Inflammatory macrophage treated with lipopolysaccharide for 4 hours (primary cell): ENCODE measurements around the gene LYPD4.
A peak's percentile ranks its signal among the peaks of the same experiment; 100 is the strongest.
"Not testable (repeated sequence)": the region's sequence is repeated elsewhere in the genome, so short reads cannot be mapped to it uniquely, and the experiment has no call there.

Experiments used
- DNase-seq: peaks from one replicate; pipeline ENCODE4 v3.0.0-alpha.2; 2020

The LYPD4 gene

GRCh38 chr19:41844601-41845000 lies at the start of gene LYPD4:
LYPD4 (minus strand) TSS chr19:41844683; CDS start chr19:41839285, 5,398 bp downstream.
- no peak for DNase-seq

DNA sequence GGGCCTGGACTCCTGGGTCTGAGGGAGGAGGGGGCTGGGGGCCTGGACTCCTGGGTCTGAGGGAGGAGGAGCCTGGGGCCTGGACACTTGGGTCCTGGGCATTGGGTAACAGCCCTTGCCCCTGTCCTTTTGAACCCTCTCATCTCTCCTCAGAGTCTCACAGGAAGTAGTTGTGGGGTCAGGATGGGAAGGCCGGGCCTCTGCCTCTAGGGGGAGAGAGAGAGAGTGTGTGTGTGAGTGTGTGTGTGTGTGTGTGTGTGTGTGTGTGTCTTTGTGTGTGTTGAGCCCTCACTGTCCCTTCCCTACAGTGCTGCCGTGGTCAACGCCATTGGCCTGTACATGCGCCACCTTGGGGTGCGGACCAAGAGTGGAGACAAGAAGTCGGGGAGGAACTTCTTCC lies 49.4 kb upstream of the LYPD4 start:
- DNase-seq = no peak

GRCh38 chr19:41892173-41892902 lies 47.9 kb upstream of the LYPD4 start:
- no peak for DNase-seq

DNA sequence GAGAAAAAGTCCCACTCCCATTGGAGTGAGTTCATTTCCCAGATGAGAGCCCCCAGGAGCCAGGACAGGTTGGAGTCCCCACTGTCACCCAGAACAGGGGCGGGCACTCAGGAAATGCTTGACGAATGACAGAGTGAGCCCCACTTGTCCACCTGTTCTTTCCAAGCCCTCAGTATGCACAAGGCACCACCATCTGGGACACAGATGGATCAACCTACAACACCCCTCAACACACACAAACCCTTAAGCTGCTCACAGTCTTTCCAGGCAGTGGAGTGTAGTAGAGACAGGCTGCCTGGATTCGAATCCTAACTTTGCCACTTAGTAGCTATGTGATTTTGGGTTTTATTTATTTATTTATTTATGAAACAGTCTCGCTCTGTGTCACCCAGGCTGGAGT lies 46.5 kb upstream of the LYPD4 start:
- no peak for DNase-seq

- DNase-seq = no peak
These were observed 45.4 kb upstream of the LYPD4 start for GRCh38 chr19:41889896-41890295.

- DNase-seq = no peak
These were observed 44.4 kb upstream of the LYPD4 start for GRCh38 chr19:41888926-41889325.

DNA sequence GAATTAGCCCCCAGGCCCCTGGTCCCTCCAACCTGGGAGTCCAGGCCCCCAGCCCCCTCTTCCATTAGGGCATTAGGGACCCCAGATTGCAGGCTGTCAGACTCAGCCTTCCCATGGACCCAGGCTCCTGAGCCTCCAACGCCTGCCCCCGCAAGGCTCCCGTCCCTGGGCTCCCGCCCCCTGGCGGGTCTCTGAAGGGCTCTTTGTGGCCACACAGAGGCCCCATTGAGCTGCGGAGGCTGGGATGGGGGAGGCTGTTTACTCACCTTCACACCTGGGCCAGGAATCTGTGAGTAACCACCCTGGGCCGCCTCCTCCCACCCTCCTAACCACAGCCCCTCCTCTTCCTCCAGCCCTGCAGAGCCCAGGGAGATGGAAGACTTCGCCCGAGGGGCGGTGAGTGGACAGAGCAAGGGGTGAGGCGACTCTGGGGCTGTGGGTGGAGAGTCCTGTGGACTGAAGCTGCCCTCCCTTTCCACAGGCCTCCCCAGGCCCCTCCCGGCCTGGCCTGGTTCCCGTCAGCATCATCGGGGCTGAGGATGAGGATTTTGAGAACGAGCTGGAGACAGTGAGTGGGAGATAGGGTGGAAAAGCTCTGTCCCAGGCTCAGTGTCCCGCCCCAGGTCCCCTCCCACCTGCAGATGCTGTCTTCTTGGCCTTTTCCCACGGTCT lies 43.4 kb upstream of the LYPD4 start:
- DNase-seq = no peak

GRCh38 chr19:41886761-41887710 lies 42.6 kb upstream of the LYPD4 start:
- no peak for DNase-seq

DNA sequence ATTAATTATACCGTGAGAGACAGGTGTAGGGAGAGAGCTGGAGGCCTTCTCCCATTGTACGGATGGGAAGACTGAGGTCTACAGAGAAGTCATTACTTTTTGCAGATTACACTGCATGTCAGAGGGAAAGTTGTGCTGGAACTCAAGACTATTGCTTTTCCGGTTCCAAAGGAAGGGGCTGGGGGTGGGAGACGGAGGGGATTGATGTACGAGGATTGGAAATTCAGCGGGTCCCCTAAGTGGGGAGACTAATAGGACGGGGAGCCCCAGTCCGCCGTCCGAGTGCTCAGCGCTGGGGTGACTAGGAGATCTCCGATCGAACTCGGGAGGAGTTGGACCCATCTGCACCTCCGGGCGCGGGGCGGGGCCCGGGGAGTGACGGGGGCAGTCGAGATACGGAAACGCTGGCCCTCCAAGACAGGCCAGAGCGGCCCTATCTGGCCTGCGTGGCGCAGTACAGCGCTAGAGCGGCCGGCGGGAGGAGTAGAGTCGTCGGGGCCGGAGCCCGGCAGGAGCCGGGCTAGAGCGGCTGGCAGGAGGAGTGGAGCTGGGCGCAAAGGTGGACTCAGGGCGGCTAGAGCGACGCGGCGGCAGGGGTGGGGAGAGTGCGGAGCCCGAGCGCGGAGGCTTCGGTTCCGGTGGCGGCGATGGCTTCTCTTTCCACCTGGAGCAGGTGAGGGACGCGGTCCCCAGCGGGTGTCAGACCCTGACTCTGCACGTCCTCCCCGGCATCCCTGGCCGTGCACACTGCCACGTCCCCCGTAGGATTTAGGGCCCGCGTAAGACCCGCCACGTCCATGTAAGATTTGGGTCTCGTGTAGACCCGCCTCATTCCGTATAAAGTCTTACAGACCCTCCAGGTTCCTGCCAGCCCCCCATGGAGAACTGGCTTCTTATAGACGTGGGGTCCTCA lies 39.6 kb upstream of the LYPD4 start:
- DNase-seq = peak; percentile 98

GRCh38 chr19:41883463-41883820 lies 39.0 kb upstream of the LYPD4 start:
- no peak for DNase-seq

DNA sequence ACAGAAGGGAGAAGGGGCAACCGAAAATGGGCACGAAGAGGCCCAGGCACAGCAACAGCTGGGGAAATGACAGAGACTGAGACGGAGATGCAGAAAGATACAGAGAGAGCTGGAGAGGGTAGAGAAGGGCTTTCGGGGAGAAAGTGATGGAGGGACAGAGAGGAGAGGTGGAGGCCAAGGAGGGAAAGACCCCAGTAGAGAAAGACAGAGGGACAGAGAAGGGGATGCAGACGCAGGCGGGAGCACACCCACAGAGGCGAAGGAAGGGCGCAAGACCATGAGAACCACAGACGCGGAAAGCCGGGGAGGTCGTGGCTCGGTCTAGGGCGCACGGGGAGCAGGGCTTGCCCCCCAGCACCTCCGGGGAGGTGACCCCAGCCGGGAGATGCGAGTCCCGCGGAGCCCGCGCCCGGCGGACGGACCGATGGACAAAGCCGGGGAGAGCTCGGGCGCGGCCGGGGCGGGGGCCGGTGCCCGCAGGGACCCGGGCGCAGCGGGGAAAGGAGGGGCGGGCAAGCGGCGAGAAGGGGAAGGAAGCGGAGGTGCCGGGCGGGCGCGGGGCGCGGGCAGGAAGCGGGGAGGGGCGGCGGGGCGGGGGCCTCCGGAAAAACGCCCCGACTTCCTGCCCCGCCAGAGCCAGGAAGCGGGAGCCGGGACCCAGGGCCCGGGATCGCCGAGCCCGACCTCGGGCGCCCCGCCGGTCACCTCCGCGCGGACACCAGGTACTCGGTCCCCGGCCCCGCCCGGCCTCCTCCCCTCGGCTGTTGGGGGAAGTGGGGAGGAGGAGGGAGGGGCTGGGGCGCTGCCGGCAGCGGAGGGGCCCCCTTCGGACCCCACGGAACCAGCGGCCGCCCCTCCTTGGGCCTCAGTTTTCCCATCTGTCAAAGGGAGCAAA lies 38.3 kb upstream of the LYPD4 start, which contains the start of gene ARHGEF1:
ARHGEF1 (plus strand) TSS at position 617 of the 895 bp plus-strand sequence. CDS start 4,899 bp downstream, outside the sequence.
- DNase-seq = peak; percentile 41

- no peak for DNase-seq
These were observed 35.8 kb upstream of the LYPD4 start for GRCh38 chr19:41880329-41880708.

DNA sequence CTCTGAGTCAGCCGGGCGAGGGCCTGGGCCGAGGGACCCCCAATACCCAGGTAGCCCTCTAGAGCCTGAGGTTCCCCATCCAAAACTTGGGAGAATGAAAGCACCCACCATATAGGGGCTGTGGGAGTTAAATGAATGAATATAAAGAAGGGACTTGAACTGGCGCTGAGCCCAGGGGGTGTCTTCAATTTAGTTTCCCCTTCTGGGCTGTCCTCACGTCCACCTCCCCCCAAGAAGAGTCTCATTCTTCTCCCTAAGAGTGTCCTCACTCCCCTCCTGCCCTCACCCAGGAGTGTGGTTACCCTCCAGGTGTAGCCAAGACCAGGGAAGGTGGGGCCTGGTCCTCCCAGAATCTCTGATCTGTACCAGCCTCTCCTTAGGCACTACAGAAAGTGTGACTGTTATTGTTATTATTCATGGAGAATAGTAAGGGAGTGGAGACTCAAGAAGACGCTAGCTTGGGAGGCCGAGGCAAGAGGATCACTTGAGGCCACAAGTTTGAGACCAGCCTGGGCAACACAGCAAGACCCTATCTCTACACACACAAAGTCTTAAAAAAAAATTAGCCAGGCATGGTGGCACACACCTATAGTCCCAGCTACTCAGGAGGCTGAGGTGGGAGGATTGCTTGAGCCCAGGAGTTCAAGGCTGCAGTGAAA lies 35.3 kb upstream of the LYPD4 start:
- no peak for DNase-seq

DNA sequence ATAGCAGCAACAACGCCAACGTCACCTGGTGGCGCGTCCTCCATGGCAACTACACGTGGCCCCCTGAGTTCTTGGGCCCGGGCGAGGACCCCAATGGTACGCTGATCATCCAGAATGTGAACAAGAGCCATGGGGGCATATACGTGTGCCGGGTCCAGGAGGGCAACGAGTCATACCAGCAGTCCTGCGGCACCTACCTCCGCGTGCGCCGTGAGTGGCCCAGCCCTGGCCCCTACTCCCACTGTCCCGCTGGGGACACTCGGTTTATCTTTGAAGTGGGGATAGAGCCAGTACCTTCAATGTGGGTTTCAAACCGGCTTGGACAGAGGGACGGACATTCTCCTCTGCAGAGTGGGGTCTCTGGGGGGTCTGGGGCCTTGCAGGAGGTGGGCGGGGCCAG lies 34.6 kb upstream of the LYPD4 start:
- DNase-seq = no peak

GRCh38 chr19:41877916-41878905 lies 33.7 kb upstream of the LYPD4 start:
- DNase-seq = peak; percentile 48

DNA sequence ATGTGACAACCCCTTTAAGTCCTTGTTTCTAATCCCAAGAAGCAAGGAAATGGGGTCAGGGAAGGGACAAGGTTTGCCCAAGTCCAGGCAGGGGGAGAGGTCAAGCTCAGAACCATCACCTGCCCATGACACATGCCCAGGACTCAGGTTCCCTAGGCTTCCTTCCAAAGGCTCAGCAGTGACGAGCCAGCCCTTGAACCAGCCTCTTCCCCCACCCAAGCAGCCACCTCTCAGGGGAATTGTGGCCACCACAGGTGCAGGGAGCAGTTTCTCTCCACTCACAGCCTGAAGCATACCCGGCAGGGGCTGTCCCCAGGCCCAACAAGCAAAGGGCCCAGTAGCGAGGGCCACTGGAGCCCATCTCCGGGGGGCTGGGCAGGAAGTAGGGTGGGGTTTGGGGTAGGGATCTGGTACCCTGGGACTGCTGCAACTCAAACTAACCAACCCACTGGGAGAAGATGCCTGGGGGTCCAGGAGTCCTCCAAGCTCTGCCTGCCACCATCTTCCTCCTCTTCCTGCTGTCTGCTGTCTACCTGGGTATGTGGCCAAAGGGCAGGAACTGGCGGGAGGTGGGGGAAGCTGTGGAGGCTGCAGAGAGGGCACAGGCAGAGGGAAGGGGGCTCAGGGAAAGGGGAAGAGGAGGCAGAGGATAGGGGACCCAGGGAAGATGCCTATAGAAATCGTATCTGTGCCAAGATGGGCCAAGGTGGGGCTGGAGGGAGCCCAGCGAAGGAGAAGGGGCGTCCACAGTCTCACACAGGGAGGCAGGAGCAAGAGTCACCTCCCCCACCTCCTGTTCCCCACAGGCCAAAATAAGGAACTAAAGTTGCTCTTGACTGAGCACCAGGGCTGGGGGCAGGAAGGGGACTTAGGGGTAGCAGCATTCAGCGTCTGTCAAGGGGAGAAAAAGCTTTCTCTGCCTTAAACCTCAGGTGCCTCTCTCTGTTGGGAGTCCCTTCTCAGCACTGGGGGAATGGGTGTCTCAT lies 32.7 kb upstream of the LYPD4 start, which contains the start of gene CD79A:
CD79A (plus strand) TSS at position 433 of the 986 bp plus-strand sequence; CDS start at position 459, 26 bp downstream.
- peak; percentile 51 for DNase-seq

- not testable (repeated sequence) for DNase-seq
These were observed 31.5 kb upstream of the LYPD4 start for GRCh38 chr19:41875973-41876372.
